Fibroblast of skin of left quadriceps (primary cell): ENCODE data around the gene ZNF160.
"Not testable (repeated sequence)": the region's sequence is repeated elsewhere in the genome, so short reads cannot be mapped to it uniquely, and the experiment has no call there.

Experiments used
- DNase-seq, 2 experiments: peaks; one replicate each; pipeline ENCODE4 v3.0.0-alpha.2; 2013; ENCODE audit warnings: low read depth in 2 of 2

Gene ZNF160

GRCh38 chr19:53092723-53093122, 10.5 kb downstream of the ZNF160 start:
- DNase-seq, result no peak

DNA sequence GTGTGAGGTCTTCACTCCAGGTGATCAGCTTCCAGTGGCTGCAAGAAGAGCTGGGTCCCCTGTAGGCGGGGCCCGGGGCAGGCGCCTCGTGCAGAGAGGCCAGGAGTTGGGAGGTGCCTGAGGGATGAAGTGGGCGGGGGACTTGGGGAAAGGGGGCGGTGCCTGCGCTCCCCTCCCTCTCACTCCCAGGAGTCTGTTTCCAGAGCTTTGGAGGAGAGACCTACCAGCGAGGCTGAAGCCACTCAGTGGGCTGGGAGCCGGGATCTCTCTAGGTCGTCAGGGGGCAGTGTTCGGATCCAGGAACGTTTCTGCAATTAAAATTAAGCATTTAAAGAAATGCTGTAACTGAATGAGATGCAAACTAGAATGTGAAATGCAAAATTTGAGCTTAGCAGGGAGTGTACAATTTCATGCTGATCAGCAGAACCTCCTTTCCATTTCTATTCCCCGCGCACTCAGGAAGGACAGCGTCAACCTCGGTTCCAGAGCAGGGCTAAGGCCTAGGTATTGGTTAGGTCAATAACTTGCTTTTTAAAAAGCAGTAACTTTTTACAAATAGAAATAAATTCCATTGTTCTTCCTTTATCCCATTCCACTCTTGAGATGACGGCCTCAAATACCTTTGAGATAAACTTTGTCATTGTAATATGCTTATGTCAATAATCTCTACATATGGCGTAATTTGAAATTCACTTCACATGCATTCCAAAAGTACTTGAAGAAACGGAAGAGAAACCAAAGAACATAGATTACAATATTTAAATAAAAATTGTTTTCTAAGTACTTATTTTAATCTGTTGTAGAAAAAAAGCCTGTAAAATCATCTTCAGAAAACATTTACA, 11.6 kb downstream of the ZNF160 start:
- no peak for DNase-seq

DNA sequence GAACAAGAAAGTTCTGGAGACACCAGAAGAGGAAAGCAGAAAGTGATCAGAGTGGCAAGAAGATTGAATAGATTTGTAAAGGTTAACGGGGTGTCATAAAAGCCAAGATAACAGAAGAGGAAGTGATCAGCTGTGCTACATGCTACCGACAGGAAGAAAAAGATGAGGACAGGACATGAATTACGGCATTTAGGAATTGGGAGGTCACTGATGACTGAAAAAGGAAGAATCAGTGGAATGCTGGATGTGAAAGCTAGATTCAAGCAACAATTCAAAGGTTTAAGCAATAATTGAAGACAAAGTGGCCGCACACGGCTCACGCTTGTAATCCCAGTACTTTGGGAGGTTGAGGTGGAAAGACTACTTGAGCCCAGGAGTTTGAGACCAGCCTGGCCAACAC, 15.1 kb downstream of the ZNF160 start:
- no peak for DNase-seq

DNA sequence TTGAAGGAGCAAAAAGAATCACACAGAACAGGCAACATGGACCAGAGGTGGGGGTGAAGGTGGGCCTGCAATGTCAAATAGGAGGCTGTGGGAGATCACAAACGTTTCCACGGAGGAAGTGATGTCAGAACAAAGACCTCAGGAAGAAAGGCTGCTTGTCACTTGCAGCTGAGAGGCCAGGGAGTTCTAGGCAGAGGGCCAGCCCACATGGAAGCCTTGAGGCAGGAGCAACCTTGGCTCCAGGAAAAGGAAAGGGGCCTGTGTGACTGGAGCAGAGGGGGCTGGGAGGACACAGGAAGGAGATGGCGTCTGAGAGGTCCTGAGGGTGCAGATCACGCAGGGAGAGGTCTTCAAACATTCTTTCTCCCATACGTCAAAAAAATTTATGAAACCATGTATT, 16.3 kb downstream of the ZNF160 start:
- DNase-seq, result no peak

DNA sequence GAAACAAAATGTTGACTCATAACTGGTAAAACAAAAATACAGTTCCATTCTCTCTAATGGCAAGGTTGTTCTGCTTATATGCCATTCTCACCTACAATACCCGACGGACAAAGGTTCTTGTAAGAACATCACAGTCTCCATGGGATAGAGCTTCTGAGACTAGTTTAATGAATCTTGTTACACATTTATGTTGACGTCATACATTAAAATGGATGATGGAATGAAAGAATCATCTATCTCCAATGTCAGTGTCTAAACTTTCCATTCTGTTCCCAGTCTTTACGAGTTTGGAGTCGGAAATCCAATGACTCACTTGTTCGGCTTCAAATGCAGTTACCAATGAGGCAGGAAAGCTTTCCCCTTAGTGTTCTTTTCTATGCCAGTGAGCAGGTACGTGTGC, 17.7 kb downstream of the ZNF160 start:
- DNase-seq, result no peak

GRCh38 chr19:53082929-53083328, 20.3 kb downstream of the ZNF160 start:
- DNase-seq, result no peak

- DNase-seq, result no peak
Measured at GRCh38 chr19:53079313-53079924, 23.8 kb downstream of the ZNF160 start.

GRCh38 chr19:53078668-53079067, 24.6 kb downstream of the ZNF160 start:
- DNase-seq, result no peak

DNA sequence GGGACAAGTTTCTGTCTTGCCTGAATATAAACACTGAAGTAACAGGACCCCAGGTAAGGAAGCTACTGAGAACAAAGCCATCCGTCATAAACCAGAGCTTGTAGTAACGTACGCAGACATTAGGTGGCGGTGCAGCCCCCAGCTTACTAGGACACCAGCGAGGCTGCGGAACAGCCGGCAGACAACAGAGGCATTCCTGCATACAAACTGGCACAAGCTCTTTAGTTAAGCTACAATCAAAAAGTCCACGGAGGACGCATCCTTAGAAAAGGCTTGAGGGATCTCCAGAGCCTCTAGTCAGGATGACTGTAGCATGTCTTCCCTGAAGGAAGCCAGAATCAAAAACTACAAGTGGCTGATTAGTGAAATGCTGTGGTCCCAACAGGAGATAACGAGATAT, 26.2 kb downstream of the ZNF160 start:
- peak in 1 of 2 experiments; percentile 1 for DNase-seq

- DNase-seq, result no peak
Measured at GRCh38 chr19:53068834-53069233, 34.4 kb downstream of the ZNF160 start.

DNA sequence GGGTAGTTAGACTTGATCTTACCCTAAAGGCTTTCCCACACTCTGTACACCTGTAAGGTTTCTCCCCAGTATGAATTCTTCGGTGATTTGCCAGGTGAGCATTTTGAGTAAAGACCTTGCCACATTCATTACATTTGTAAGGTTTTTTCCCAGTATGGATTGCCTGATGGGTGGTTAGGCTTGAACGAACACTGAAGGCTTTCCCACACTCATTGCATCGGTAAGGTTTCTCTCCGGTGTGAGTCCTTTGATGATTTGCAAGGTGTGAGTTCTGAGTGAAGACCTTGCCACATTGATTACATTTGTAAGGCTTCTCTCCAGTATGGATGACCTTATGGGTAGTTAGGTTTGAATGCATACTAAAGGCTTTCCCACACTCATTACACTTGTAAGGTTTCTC, 35.0 kb downstream of the ZNF160 start:
- DNase-seq, result no peak

GRCh38 chr19:53057904-53058580, 45.2 kb downstream of the ZNF160 start:
- no peak for DNase-seq

DNA sequence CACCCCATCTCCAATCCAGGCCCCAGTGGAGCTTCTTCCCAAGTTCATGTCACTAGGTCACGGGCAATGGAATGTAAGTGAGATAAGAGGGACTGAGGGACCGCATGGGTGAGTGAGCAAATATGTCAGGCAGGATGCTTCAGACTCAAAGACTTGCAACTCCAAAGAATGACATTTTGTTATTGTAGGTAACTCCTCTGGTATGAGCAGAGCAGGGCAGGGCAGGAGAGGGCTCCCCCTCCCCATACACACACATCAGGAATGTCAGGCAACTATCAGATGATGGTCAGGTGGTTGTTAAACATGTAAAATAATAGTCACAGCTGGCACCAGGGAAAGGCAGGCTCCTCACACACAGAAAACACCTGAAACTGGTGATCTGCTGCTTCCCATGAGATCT, 48.1 kb downstream of the ZNF160 start:
- DNase-seq, result no peak

DNA sequence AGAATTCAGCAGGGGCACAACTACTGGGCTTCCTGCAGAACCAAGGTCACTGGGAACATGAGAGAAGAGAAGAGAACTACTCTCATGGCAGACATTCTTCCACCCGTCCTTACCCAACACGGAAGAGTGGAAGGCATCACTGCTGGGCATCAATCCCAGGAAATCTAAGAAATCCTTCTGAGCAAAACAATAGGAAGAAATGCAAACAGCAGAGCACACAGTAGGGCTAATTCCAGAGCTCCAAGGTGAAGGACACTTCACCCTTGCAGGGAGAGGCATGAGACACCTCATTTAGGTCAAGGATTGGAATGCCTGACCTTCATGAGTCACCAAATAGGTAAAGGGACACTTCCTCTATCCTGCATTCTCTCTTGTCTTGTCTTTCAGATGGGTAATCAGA, 55.8 kb downstream of the ZNF160 start:
- DNase-seq, result no peak

DNA sequence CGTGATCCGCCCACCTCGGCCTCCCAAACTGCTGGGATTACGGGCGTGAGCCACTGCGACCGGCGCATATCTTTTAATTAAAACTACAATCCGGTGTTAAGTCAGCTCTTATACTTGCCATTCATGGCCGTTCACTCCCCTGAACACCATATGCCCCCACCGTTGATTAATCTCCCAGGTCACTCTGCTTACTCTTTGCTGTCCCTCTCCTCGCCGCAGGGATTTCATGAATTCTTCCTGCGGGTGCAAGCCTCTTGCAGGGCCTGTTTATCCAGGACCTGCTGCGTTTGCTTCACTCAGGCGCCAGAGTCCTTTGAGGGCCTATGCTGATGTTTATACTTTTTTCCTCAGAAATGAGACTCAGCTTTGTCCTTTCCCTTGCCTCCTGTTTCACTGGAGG, 57.7 kb downstream of the ZNF160 start:
- no peak for DNase-seq

DNA sequence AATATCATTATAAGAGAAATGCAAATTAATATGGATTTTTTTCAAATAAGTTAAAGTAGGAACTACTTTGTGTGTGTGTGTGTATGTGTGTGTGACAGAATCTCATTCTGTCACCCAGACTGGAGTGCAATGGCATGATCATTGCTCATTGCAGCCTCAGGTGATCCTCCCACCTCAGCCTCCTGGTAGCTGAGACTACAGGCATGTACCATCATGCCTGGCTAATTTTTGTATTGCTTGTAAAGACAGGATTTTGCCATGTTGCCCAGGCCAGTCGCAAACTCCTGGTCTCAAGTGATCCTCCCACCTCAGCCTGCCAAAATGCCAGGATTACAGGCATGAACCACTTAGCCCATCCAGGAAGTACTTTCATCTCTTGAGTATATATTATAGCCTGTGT, 61.9 kb downstream of the ZNF160 start:
- DNase-seq, result no peak

- DNase-seq, result peak in 1 of 2 experiments; percentile 5
Measured at GRCh38 chr19:53037101-53038097, 65.8 kb downstream of the ZNF160 start.

GRCh38 chr19:53034948-53035675, 68.1 kb downstream of the ZNF160 start:
- no peak for DNase-seq

- DNase-seq, result no peak
Measured at GRCh38 chr19:53034054-53034453, 69.2 kb downstream of the ZNF160 start.

DNA sequence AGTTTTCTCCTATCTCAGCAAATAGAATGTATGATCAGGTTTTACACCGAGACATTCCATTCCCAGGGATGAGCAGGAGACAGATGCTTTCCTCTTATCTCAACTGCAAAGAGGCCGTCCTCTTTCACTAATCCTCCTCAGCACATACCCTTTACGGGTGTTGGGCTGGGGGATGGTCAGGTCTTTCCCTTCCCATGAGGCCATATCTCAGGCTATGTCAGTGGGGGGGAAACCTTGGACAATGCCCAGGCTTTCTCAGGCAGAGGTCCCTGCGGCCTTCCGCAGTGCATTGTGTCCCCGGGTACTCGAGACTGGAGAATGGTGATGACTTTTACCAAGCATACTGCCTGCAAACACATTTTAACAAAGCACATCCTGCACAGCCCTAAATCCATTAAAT, 74.9 kb downstream of the ZNF160 start:
- not testable (repeated sequence) for DNase-seq

GRCh38 chr19:53019684-53020083, 83.5 kb downstream of the ZNF160 start:
- DNase-seq, result no peak
